ENCODE data around the gene VAV3. TPM values are rescaled to one million over a fixed set of nuclear protein-coding genes. Genes with fewer than 3 reads are reported as not detected.

Gene VAV3
- polyA plus RNA-seq, 1 experiment = not detected

GRCh38 chr1:107625405-107626029 lies 339.5 kb downstream of the VAV3 start:
- Histone ChIP-seq H3K27me3 (ENCODE audit: control insufficient read depth, insufficient read depth, low read length) (no peaks in the 10 kb centered on the region), H3K36me3 (ENCODE audit: control insufficient read depth, insufficient read depth, low read length) (no peaks in the 10 kb centered on the region), H3K4me3 (ENCODE audit: low read depth, low read length) (no peak overlapping the region)
- POLR2A ChIA-PET = no interaction called here
- CTCF ChIA-PET = no interaction called here
- no peak for DNase-seq (ENCODE audit: low read depth)
- no peak for TF ChIP-seq CTCF (IDR thresholded peaks at IDR 0.05; ENCODE audit: insufficient read depth, low read depth, low read length)

- DNase-seq (ENCODE audit: low read depth) = no peak
- ChIA-PET POLR2A (no interaction called here), CTCF (no interaction called here)
- H3K27me3 ChIP-seq (ENCODE audit: control insufficient read depth, insufficient read depth, low read length) = no peaks in the 10 kb centered on the region
- H3K36me3 ChIP-seq (ENCODE audit: control insufficient read depth, insufficient read depth, low read length) = no peaks in the 10 kb centered on the region
- H3K4me3 ChIP-seq (ENCODE audit: low read depth, low read length) = no peak overlapping the region
- TF ChIP-seq CTCF (IDR thresholded peaks at IDR 0.05; ENCODE audit: insufficient read depth, low read depth, low read length) = no peak
Measured at GRCh38 chr1:107623431-107623830, 341.5 kb downstream of the VAV3 start.

- H3K36me3 ChIP-seq (ENCODE audit: control insufficient read depth, insufficient read depth, low read length) = no peaks in the 10 kb centered on the region
- POLR2A ChIA-PET = no interaction called here
- no peak for TF ChIP-seq CTCF (IDR thresholded peaks at IDR 0.05; ENCODE audit: insufficient read depth, low read depth, low read length)
- no peaks in the 10 kb centered on the region for H3K27me3 ChIP-seq (ENCODE audit: control insufficient read depth, insufficient read depth, low read length)
- DNase-seq (ENCODE audit: low read depth) = no peak
- H3K4me3 ChIP-seq (ENCODE audit: low read depth, low read length) = no peak overlapping the region
- CTCF ChIA-PET = no interaction called here
Measured at GRCh38 chr1:107622966-107623365, 342.0 kb downstream of the VAV3 start.

- POLR2A ChIA-PET = no interaction called here
- CTCF ChIA-PET = no interaction called here
- no peak for TF ChIP-seq CTCF (IDR thresholded peaks at IDR 0.05; ENCODE audit: insufficient read depth, low read depth, low read length)
Measured at GRCh38 chr1:107622535-107622934, 342.4 kb downstream of the VAV3 start.

GRCh38 chr1:107620753-107621152 lies 344.2 kb downstream of the VAV3 start:
- no peak for DNase-seq (ENCODE audit: low read depth)
- CTCF ChIA-PET = no interaction called here
- Histone ChIP-seq H3K27me3 (ENCODE audit: control insufficient read depth, insufficient read depth, low read length) (no peaks in the 10 kb centered on the region), H3K4me3 (ENCODE audit: low read depth, low read length) (no peak overlapping the region), H3K36me3 (ENCODE audit: control insufficient read depth, insufficient read depth, low read length) (no peaks in the 10 kb centered on the region)
- TF ChIP-seq CTCF (IDR thresholded peaks at IDR 0.05; ENCODE audit: insufficient read depth, low read depth, low read length) = no peak
- POLR2A ChIA-PET = no interaction called here

More at GRCh38 chr1:107622535-107622934, 342.4 kb downstream of the VAV3 start:
- Histone ChIP-seq H3K27me3 (ENCODE audit: control insufficient read depth, insufficient read depth, low read length) (no peaks in the 10 kb centered on the region), H3K4me3 (ENCODE audit: low read depth, low read length) (no peak overlapping the region), H3K36me3 (ENCODE audit: control insufficient read depth, insufficient read depth, low read length) (no peaks in the 10 kb centered on the region)
- no peak for DNase-seq (ENCODE audit: low read depth)

All from BJ (cell line).